ENCODE results near the gene COA1.

Gene COA1

GRCh38 chr7:43701929-43702328, 27.4 kb downstream of the COA1 start:
- TF ChIP-seq, protein P1, sequence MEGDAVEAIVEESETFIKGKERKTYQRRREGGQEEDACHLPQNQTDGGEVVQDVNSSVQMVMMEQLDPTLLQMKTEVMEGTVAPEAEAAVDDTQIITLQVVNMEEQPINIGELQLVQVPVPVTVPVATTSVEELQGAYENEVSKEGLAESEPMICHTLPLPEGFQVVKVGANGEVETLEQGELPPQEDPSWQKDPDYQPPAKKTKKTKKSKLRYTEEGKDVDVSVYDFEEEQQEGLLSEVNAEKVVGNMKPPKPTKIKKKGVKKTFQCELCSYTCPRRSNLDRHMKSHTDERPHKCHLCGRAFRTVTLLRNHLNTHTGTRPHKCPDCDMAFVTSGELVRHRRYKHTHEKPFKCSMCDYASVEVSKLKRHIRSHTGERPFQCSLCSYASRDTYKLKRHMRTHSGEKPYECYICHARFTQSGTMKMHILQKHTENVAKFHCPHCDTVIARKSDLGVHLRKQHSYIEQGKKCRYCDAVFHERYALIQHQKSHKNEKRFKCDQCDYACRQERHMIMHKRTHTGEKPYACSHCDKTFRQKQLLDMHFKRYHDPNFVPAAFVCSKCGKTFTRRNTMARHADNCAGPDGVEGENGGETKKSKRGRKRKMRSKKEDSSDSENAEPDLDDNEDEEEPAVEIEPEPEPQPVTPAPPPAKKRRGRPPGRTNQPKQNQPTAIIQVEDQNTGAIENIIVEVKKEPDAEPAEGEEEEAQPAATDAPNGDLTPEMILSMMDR (IDR thresholded peaks at IDR 0.05; ENCODE audit: insufficient read depth, low read depth, low read length, missing control alignments): no peak
- no peak overlapping the region for H3K4me3 ChIP-seq (ENCODE audit: low read length)
- DNase-seq (ENCODE audit: low read depth): no peak

DNA sequence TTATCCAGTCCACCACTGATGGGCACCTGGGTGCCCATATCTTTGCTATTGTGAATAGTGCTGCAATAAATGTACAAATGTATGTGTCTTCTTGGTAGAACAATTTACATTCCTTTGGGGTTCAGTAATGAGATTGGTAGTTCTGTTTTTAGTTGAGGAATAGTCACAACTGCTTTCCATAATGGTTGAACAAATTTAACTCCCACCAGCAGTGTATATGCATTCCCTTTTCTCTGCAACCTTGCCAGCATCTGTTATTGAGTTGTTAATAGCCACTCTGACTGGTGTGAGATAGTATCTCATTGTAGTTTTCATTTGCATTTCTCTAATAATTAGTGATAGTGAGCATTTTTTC, 27.8 kb downstream of the COA1 start:
- H3K4me3 ChIP-seq (ENCODE audit: low read length): no peak overlapping the region
- DNase-seq (ENCODE audit: low read depth): no peak
- TF ChIP-seq, protein P1 (IDR thresholded peaks at IDR 0.05; ENCODE audit: insufficient read depth, low read depth, low read length, missing control alignments): no peak

- no peak overlapping the region for H3K4me3 ChIP-seq (ENCODE audit: low read length)
- DNase-seq (ENCODE audit: low read depth): no peak
- TF ChIP-seq, protein P1 (IDR thresholded peaks at IDR 0.05; ENCODE audit: insufficient read depth, low read depth, low read length, missing control alignments): no peak
Observed at GRCh38 chr7:43700646-43701499, 28.4 kb downstream of the COA1 start.

DNA sequence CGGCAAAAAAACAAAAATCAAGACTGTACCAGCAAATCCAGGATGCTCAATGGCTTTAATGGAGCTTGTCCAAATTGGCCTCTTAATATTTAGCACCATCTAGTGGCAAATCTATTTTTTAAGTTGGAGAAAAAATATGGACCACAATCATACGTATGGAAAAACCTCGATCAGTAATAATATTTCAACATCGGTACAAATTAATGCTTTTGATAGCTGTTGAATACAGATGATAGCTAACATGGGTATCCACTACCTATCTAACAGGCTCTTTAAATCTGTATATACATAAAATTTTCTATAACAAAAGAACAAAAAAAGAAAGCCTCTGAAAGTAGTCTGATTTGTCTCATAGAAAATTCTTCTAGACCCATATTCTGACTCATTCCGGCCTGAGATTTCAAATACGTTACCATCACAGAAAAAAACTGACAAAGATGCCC, 29.2 kb downstream of the COA1 start:
- TF ChIP-seq, protein P1 (IDR thresholded peaks at IDR 0.05; ENCODE audit: insufficient read depth, low read depth, low read length, missing control alignments): peak; percentile 65
- peak; percentile 65 for DNase-seq (ENCODE audit: low read depth)
- no peak overlapping the region for H3K4me3 ChIP-seq (ENCODE audit: low read length)

DNA sequence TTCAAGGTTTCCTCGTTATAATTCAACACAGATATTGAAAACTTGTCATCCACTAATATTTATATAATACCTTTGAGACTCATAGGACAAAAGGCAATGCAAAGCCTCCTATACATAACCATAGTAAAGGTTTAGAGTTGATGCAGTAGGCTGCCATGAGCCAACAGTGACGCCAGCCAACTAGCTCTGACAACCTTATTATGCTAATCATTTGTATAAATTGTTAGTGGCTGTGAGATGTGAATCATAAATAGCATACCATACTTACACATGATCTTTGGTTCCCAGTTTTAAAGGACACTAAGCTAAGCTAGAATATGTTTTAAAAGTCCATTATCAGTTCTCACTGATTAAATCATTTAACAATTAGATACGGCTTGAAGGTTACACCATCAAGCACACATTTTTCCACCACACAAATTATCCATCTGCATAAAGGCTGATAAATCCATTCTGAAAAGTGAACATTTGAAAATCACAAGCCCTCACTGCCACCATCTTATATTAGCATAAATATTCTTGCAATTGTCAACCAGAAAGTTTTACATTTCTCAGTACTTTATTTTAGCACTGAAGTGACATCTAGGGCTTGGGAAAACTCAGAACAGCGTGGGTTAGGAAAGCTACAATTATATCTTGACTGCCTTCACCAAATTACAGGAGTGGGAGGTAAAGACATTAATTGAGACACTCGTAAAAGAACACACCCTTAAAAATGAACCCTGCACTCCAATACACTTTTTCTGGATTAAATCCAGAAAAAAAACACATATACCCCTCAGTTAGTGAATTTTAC, 30.7 kb downstream of the COA1 start:
- TF ChIP-seq, protein P1 (IDR thresholded peaks at IDR 0.05; ENCODE audit: insufficient read depth, low read depth, low read length, missing control alignments): no peak
- DNase-seq (ENCODE audit: low read depth): peak; percentile 55
- H3K4me3 ChIP-seq (ENCODE audit: low read length): no peak overlapping the region

- TF ChIP-seq, protein P1 (IDR thresholded peaks at IDR 0.05; ENCODE audit: insufficient read depth, low read depth, low read length, missing control alignments): no peak
- H3K4me3 ChIP-seq (ENCODE audit: low read length): no peak overlapping the region
- peak; percentile 17 for DNase-seq (ENCODE audit: low read depth)
Observed at GRCh38 chr7:43697690-43698089, 31.6 kb downstream of the COA1 start.
